Endothelial cell of umbilical vein (primary cell): ENCODE data around the gene NID2.

Source experiments
- JUN ChIP-seq: IDR thresholded peaks from 2 replicates; pipeline ENCODE4 v1.6.1; 2011; ENCODE audit warnings: borderline replicate concordance, low read depth; ENCODE audit not compliant: insufficient read length, insufficient read depth
- MYC ChIP-seq: IDR thresholded peaks from one replicate; pipeline ENCODE4 v1.6.1; 2011; ENCODE audit warnings: mild to moderate bottlenecking, low read depth, low read length
- POLR2A ChIP-seq: IDR thresholded peaks from 2 replicates; pipeline ENCODE4 v1.6.1; 2012; ENCODE audit warnings: low read depth, mild to moderate bottlenecking, control low read depth, low read length
- TF ChIP-seq, protein P1 (sequence below), 2 donors: IDR thresholded peaks; 1 replicate in 1 of 2; 2 replicates in 1 of 2; pipeline ENCODE4 v1.5.1; 2011; ENCODE audit warnings: low read length in 2 of 2, mild to moderate bottlenecking in 2 of 2, moderate library complexity in 2 of 2, control low read depth in 1 of 2, inconsistent platforms in 1 of 2, low read depth in 1 of 2; ENCODE audit not compliant: insufficient read depth in 1 of 2; ENCODE audit errors: extremely low read depth in 1 of 2

DNA sequence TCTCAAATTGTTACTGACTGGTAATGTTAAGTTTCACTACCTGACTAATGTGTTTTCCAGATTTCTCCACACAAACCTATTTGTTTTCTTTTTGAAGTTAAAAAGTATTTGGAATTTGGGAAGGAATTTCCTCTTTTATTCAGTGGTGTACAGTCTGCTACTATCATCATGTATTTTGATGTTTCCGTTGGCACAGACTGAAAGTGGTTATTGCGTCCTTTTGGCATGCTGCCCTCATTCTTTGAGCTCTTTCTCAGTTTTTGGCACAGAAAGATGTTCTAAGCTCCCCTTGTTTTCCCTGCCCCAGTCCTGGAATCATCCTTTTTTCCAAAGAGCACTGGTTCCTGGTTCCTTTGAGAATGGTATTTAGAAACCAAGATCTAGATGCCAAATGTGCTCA lies 110.9 kb downstream of the NID2 start:
- TF ChIP-seq, protein P1, sequence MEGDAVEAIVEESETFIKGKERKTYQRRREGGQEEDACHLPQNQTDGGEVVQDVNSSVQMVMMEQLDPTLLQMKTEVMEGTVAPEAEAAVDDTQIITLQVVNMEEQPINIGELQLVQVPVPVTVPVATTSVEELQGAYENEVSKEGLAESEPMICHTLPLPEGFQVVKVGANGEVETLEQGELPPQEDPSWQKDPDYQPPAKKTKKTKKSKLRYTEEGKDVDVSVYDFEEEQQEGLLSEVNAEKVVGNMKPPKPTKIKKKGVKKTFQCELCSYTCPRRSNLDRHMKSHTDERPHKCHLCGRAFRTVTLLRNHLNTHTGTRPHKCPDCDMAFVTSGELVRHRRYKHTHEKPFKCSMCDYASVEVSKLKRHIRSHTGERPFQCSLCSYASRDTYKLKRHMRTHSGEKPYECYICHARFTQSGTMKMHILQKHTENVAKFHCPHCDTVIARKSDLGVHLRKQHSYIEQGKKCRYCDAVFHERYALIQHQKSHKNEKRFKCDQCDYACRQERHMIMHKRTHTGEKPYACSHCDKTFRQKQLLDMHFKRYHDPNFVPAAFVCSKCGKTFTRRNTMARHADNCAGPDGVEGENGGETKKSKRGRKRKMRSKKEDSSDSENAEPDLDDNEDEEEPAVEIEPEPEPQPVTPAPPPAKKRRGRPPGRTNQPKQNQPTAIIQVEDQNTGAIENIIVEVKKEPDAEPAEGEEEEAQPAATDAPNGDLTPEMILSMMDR (IDR thresholded peaks at IDR 0.05; ENCODE audit: extremely low read depth in 1 of 2, insufficient read depth in 1 of 2, low read depth in 1 of 2, low read length in 2 of 2), result no peak
- TF ChIP-seq MYC (no peak), JUN (no peak), POLR2A (no peak)
